Muscle of leg (tissue), 11 donors: ENCODE results near the gene OSBPL5. TPM values are rescaled to one million over a fixed set of nuclear protein-coding genes. Genes with fewer than 3 reads are reported as not detected.
A peak's percentile ranks its signal among the peaks of the same experiment; 100 is the strongest.

Experiments
- DNase-seq: peaks from one replicate; pipeline ENCODE4 v3.0.0; 2013
- H3K27ac ChIP-seq: one replicate; pipeline ENCODE4 v1.5.1; 2013; ENCODE audit warnings: mild to moderate bottlenecking, low read length, control low read depth
- H3K27me3 ChIP-seq: one replicate; pipeline ENCODE4 v1.6.1; 2013; ENCODE audit warnings: low read length; ENCODE audit not compliant: control insufficient read depth, insufficient read depth
- H3K36me3 ChIP-seq: one replicate; pipeline ENCODE4 v1.6.1; 2013; ENCODE audit warnings: low read length; ENCODE audit not compliant: control insufficient read depth, insufficient read depth
- H3K4me1 ChIP-seq: one replicate; pipeline ENCODE4 v1.6.1; 2013; ENCODE audit warnings: low read length; ENCODE audit not compliant: control insufficient read depth, insufficient read depth
- H3K4me3 ChIP-seq: one replicate; pipeline ENCODE4 v1.5.1; 2013; ENCODE audit warnings: low read length, control low read depth
- H3K9me3 ChIP-seq: replicated peaks from 2 replicates; pipeline ENCODE4 v1.6.1; 2013; ENCODE audit warnings: low read depth, low read length; ENCODE audit not compliant: control insufficient read depth
- WGBS: methylation state at CpG from one replicate; pipeline ENCODE4 v1.1.5; 2013; ENCODE audit warnings: missing lambda C conversion rate; ENCODE audit not compliant: insufficient coverage; 5-methylcytosine and 5-hydroxymethylcytosine counted together
- polyA plus RNA-seq, 8 donors: library from polyadenylated mRNA; unstranded; fragments of 120-200 nt; gene quantifications; one replicate each; pipeline versions ENCODE4 v1.2.1 to v1.2.3, GENCODE V29; 2013; ENCODE audit warnings: inconsistent platforms in 1 of 8, low replicate concordance in 1 of 8; ENCODE audit not compliant: insufficient read length in 8 of 8, insufficient read depth in 1 of 8
- total RNA-seq: library from RNA; stranded (reverse); fragments of 120-200 nt; gene quantifications from one replicate; pipeline ENCODE4 v1.2.4, GENCODE V29; 2013

Gene OSBPL5
- total and polyA plus RNA-seq, 9 donors = 10.8 to 20.4 (median 16.2) TPM

GRCh38 chr11:3050386-3051195, 114.5 kb downstream of the OSBPL5 start:
- DNase-seq = no peak
- no peaks in the 10 kb centered on the region for H3K27me3 ChIP-seq
- H3K4me3 ChIP-seq = no peak overlapping the region
- H3K36me3 ChIP-seq = peaks cover 26% of the 10 kb centered on the region
- peaks cover 13% of the 10 kb centered on the region for H3K4me1 ChIP-seq
- no peaks in the 10 kb centered on the region for H3K9me3 ChIP-seq
- no peak overlapping the region for H3K27ac ChIP-seq
- WGBS = 88% methylated on average over 14 of the region's 18 CpGs

- peak overlapping the region; percentile 43 for H3K27ac ChIP-seq
- H3K36me3 ChIP-seq = peaks cover 35% of the 10 kb centered on the region
- no peaks in the 10 kb centered on the region for H3K9me3 ChIP-seq
- peaks cover 13% of the 10 kb centered on the region for H3K4me1 ChIP-seq
- no peaks in the 10 kb centered on the region for H3K27me3 ChIP-seq
- no peak overlapping the region for H3K4me3 ChIP-seq
- 79% methylated on average over 13 of the region's 18 CpGs for WGBS
- peak; percentile 61 for DNase-seq
Observed at GRCh38 chr11:3049430-3050243, 115.5 kb downstream of the OSBPL5 start.

GRCh38 chr11:3047637-3048036, 117.5 kb downstream of the OSBPL5 start:
- no peak for DNase-seq
- Histone ChIP-seq H3K27me3 (no peaks in the 10 kb centered on the region), H3K4me3 (no peak overlapping the region), H3K4me1 (peaks cover 18% of the 10 kb centered on the region), H3K27ac (no peak overlapping the region), H3K36me3 (peaks cover 31% of the 10 kb centered on the region), H3K9me3 (no peaks in the 10 kb centered on the region)
- 92% methylated on average over 14 of the region's 16 CpGs for WGBS

- no peak for DNase-seq
- no peaks in the 10 kb centered on the region for H3K9me3 ChIP-seq
- H3K4me3 ChIP-seq = no peak overlapping the region
- H3K27me3 ChIP-seq = no peaks in the 10 kb centered on the region
- WGBS = no CpG with 5 or more reads among the region's 8 CpGs
- peaks cover 33% of the 10 kb centered on the region for H3K36me3 ChIP-seq
- no peak overlapping the region for H3K27ac ChIP-seq
- peaks cover 18% of the 10 kb centered on the region for H3K4me1 ChIP-seq
Observed at GRCh38 chr11:3046641-3047040, 118.5 kb downstream of the OSBPL5 start.

- Histone ChIP-seq H3K27me3 (no peaks in the 10 kb centered on the region), H3K36me3 (peaks cover 37% of the 10 kb centered on the region), H3K4me1 (peaks cover 16% of the 10 kb centered on the region), H3K27ac (no peak overlapping the region), H3K4me3 (no peak overlapping the region), H3K9me3 (no peaks in the 10 kb centered on the region)
- WGBS = 90% methylated on average over 2 of the region's 12 CpGs
- no peak for DNase-seq
Observed at GRCh38 chr11:3046190-3046589, 118.9 kb downstream of the OSBPL5 start.

GRCh38 chr11:3044915-3045314, 120.2 kb downstream of the OSBPL5 start:
- Histone ChIP-seq H3K36me3 (peaks cover 42% of the 10 kb centered on the region), H3K27me3 (no peaks in the 10 kb centered on the region), H3K27ac (no peak overlapping the region), H3K9me3 (no peaks in the 10 kb centered on the region), H3K4me3 (no peak overlapping the region), H3K4me1 (peaks cover 13% of the 10 kb centered on the region)
- no peak for DNase-seq
- WGBS = 99% methylated on average over 7 of the region's 12 CpGs

- H3K27ac ChIP-seq = no peak overlapping the region
- H3K36me3 ChIP-seq = peaks cover 47% of the 10 kb centered on the region
- H3K4me1 ChIP-seq = peaks cover 6% of the 10 kb centered on the region
- no peak overlapping the region for H3K4me3 ChIP-seq
- H3K27me3 ChIP-seq = no peaks in the 10 kb centered on the region
- DNase-seq = no peak
- no peaks in the 10 kb centered on the region for H3K9me3 ChIP-seq
- 59% methylated on average over 6 of the region's 6 CpGs for WGBS
Observed at GRCh38 chr11:3044004-3044403, 121.1 kb downstream of the OSBPL5 start.

- WGBS = 90% methylated on average over 16 of the region's 16 CpGs
- DNase-seq = no peak
- H3K27me3 ChIP-seq = no peaks in the 10 kb centered on the region
- peaks cover 5% of the 10 kb centered on the region for H3K4me1 ChIP-seq
- peaks cover 50% of the 10 kb centered on the region for H3K36me3 ChIP-seq
- H3K27ac ChIP-seq = no peak overlapping the region
- no peak overlapping the region for H3K4me3 ChIP-seq
- H3K9me3 ChIP-seq = no peaks in the 10 kb centered on the region
Observed at GRCh38 chr11:3043315-3043871, 121.7 kb downstream of the OSBPL5 start.

- Histone ChIP-seq H3K27me3 (no peaks in the 10 kb centered on the region), H3K9me3 (no peaks in the 10 kb centered on the region), H3K27ac (no peak overlapping the region), H3K36me3 (peaks cover 57% of the 10 kb centered on the region), H3K4me1 (peaks cover 7% of the 10 kb centered on the region), H3K4me3 (no peak overlapping the region)
- peak; percentile 27 for DNase-seq
- WGBS = 61% methylated on average over 9 of the region's 11 CpGs
Observed at GRCh38 chr11:3042496-3043314, 122.4 kb downstream of the OSBPL5 start.
